Mesenchymal stem cell (in vitro differentiated cells and primary cell): ENCODE data around the gene CENPN.

ENCODE experiments used
- DNase-seq: peaks from one replicate; pipeline ENCODE4 v3.0.0-alpha.2; 2013
- H2AFZ ChIP-seq: one replicate; pipeline ENCODE4 v1.6.1; 2013; ENCODE audit warnings: low read depth, mild to moderate bottlenecking, control low read depth, inconsistent platforms, low read length, moderate library complexity
- H2AK5ac ChIP-seq: 2 replicates; pipeline ENCODE4 v1.6.1; 2013; ENCODE audit warnings: low read length, moderate library complexity, mild to moderate bottlenecking, inconsistent platforms; ENCODE audit not compliant: severe bottlenecking
- H2BK120ac ChIP-seq: one replicate; pipeline ENCODE4 v1.6.1; 2013; ENCODE audit warnings: low read depth, mild to moderate bottlenecking, inconsistent platforms, low read length, moderate library complexity
- H2BK12ac ChIP-seq, 2 experiments: one replicate each; pipeline ENCODE4 v1.6.1; 2013; ENCODE audit warnings: inconsistent platforms in 2 of 2, low read length in 2 of 2, mild to moderate bottlenecking in 2 of 2, moderate library complexity in 2 of 2, control low read depth in 1 of 2
- H2BK15ac ChIP-seq: one replicate; pipeline ENCODE4 v1.6.1; 2013; ENCODE audit warnings: mild to moderate bottlenecking, low read depth, inconsistent platforms; ENCODE audit not compliant: poor library complexity, severe bottlenecking
- H2BK5ac ChIP-seq: 2 replicates; pipeline ENCODE4 v1.6.1; 2013; ENCODE audit warnings: low read depth, mild to moderate bottlenecking, low read length, control low read depth, inconsistent platforms; ENCODE audit not compliant: poor library complexity, severe bottlenecking
- H3K14ac ChIP-seq, 2 experiments: one replicate each; pipeline ENCODE4 v1.6.1; 2013; ENCODE audit warnings: inconsistent platforms in 2 of 2, low read length in 2 of 2, control low read depth in 1 of 2, mild to moderate bottlenecking in 1 of 2, moderate library complexity in 1 of 2
- H3K18ac ChIP-seq, 2 experiments: one replicate each; pipeline ENCODE4 v1.6.1; 2013; ENCODE audit warnings: inconsistent platforms in 2 of 2, low read length in 2 of 2, control low read depth in 1 of 2, low read depth in 1 of 2, mild to moderate bottlenecking in 1 of 2
- H3K23ac ChIP-seq, 2 experiments: one replicate each; pipeline ENCODE4 v1.6.1; 2013; ENCODE audit warnings: inconsistent platforms in 2 of 2, low read length in 2 of 2, mild to moderate bottlenecking in 2 of 2, moderate library complexity in 2 of 2, control low read depth in 1 of 2
- H3K27ac ChIP-seq: 2 replicates; pipeline ENCODE4 v1.5.1; 2013; ENCODE audit warnings: mild to moderate bottlenecking, moderate library complexity, low read length, control low read depth, inconsistent platforms; ENCODE audit not compliant: poor library complexity, severe bottlenecking
- H3K27me3 ChIP-seq, 2 experiments: 2 replicates each; pipeline versions ENCODE4 v1.6.1 to v1.7.0; 2013; ENCODE audit warnings: low read length in 2 of 2, mild to moderate bottlenecking in 2 of 2, moderate library complexity in 2 of 2, control low read depth in 1 of 2, inconsistent platforms in 1 of 2; ENCODE audit not compliant: control insufficient read depth in 1 of 2, insufficient read depth in 1 of 2
- H3K36me3 ChIP-seq, 2 experiments: 2 replicates each; pipeline versions ENCODE4 v1.6.1 to v1.7.0; 2013; ENCODE audit warnings: low read length in 2 of 2, control low read depth in 1 of 2, inconsistent platforms in 1 of 2, low read depth in 1 of 2, mild to moderate bottlenecking in 1 of 2; ENCODE audit not compliant: insufficient read depth in 2 of 2, control insufficient read depth in 1 of 2
- H3K4ac ChIP-seq, 2 experiments: one replicate each; pipeline ENCODE4 v1.6.1; 2013; ENCODE audit warnings: inconsistent platforms in 2 of 2, low read length in 2 of 2, mild to moderate bottlenecking in 2 of 2, moderate library complexity in 2 of 2, control low read depth in 1 of 2, low read depth in 1 of 2
- H3K4me1 ChIP-seq: 2 replicates; pipeline ENCODE4 v1.6.1; 2013; ENCODE audit warnings: low read depth, low read length, control low read depth; ENCODE audit not compliant: control insufficient read depth, insufficient read depth
- H3K4me2 ChIP-seq: 2 replicates; pipeline ENCODE4 v1.6.1; 2013; ENCODE audit warnings: low read length, mild to moderate bottlenecking, inconsistent platforms; ENCODE audit not compliant: poor library complexity, severe bottlenecking
- H3K4me3 ChIP-seq, 2 experiments: 2 replicates each; pipeline versions ENCODE4 v1.5.1 to v1.7.0; 2013; ENCODE audit warnings: low read length in 2 of 2, mild to moderate bottlenecking in 2 of 2, control low read depth in 1 of 2, low read depth in 1 of 2; ENCODE audit not compliant: insufficient read depth in 1 of 2
- H3K79me1 ChIP-seq: replicated peaks from 2 replicates; pipeline ENCODE4 v1.6.1; 2013; ENCODE audit warnings: mild to moderate bottlenecking, control low read depth, low read length, inconsistent platforms; ENCODE audit not compliant: poor library complexity, severe bottlenecking
- H3K9ac ChIP-seq: 2 replicates; pipeline ENCODE4 v1.7.0; 2013; ENCODE audit warnings: mild to moderate bottlenecking, low read length, moderate library complexity
- H3K9me3 ChIP-seq: 2 replicates; pipeline ENCODE4 v1.7.0; 2013; ENCODE audit warnings: mild to moderate bottlenecking, low read length; ENCODE audit not compliant: control insufficient read depth
- H4K8ac ChIP-seq: one replicate; pipeline ENCODE4 v1.6.1; 2013; ENCODE audit warnings: inconsistent platforms, mild to moderate bottlenecking, low read length, moderate library complexity
- H4K91ac ChIP-seq: one replicate; pipeline ENCODE4 v1.6.1; 2013; ENCODE audit warnings: mild to moderate bottlenecking, low read length, inconsistent platforms
- WGBS: methylation state at CpG from one replicate; pipeline ENCODE4 v1.1.7; 2013; ENCODE audit warnings: mixed read lengths; 5-methylcytosine and 5-hydroxymethylcytosine counted together

Gene CENPN

GRCh38 chr16:81041696-81042095, 34.7 kb downstream of the CENPN start:
- no peak for DNase-seq
- peaks cover 26% of the 10 kb centered on the region for H3K79me1 ChIP-seq
- no peak overlapping the region for H2BK120ac ChIP-seq
- H3K4me3 ChIP-seq, result no peak overlapping the region
- peaks cover 3% of the 10 kb centered on the region for H3K4me1 ChIP-seq
- no peaks in the 10 kb centered on the region for H3K9me3 ChIP-seq
- 98% methylated on average over 3 of the region's 4 CpGs for WGBS
- no peak overlapping the region for H2AFZ ChIP-seq
- no peak overlapping the region for H2BK12ac ChIP-seq
- no peak overlapping the region for H3K23ac ChIP-seq
- peaks cover 32 to 67% of the 10 kb centered on the region in 2 experiments for H3K36me3 ChIP-seq
- no peaks in the 10 kb centered on the region for H3K27me3 ChIP-seq
- no peak overlapping the region for H4K91ac ChIP-seq
- no peak overlapping the region for H3K14ac ChIP-seq
- H2BK5ac ChIP-seq, result no peak overlapping the region
- H3K18ac ChIP-seq, result no peak overlapping the region
- H2AK5ac ChIP-seq, result no peak overlapping the region
- no peak overlapping the region for H4K8ac ChIP-seq
- H3K4ac ChIP-seq, result no peak overlapping the region
- no peak overlapping the region for H2BK15ac ChIP-seq
- no peak overlapping the region for H3K27ac ChIP-seq
- H3K9ac ChIP-seq, result no peak overlapping the region
- no peak overlapping the region for H3K4me2 ChIP-seq

- Histone ChIP-seq H3K4ac (no peak overlapping the region), H3K27me3 (no peaks in the 10 kb centered on the region), H2BK15ac (no peak overlapping the region), H4K8ac (no peak overlapping the region), H3K4me1 (peaks cover 2% of the 10 kb centered on the region), H3K14ac (no peak overlapping the region), H3K4me2 (no peak overlapping the region), H3K9ac (no peak overlapping the region), H2AK5ac (no peak overlapping the region), H3K9me3 (peaks cover 2% of the 10 kb centered on the region), H3K4me3 (no peak overlapping the region), H3K79me1 (peaks cover 26% of the 10 kb centered on the region), H2BK5ac (no peak overlapping the region), H3K36me3 (peaks cover 32 to 67% of the 10 kb centered on the region in 2 experiments), H2BK120ac (no peak overlapping the region), H4K91ac (no peak overlapping the region), H2AFZ (no peak overlapping the region), H2BK12ac (no peak overlapping the region), H3K27ac (no peak overlapping the region), H3K18ac (no peak overlapping the region), H3K23ac (no peak overlapping the region)
- DNase-seq, result no peak
- 93% methylated on average over 1 of the region's 2 CpGs for WGBS
These were observed 35.8 kb downstream of the CENPN start for GRCh38 chr16:81042821-81043220.

GRCh38 chr16:81053761-81054160, 46.7 kb downstream of the CENPN start:
- Histone ChIP-seq H2AFZ (no peak overlapping the region), H3K4me1 (no peaks in the 10 kb centered on the region), H3K36me3 (no peaks in the 10 kb centered on the region), H3K18ac (no peak overlapping the region), H3K9ac (no peak overlapping the region), H3K23ac (no peak overlapping the region), H3K27ac (no peak overlapping the region), H4K8ac (no peak overlapping the region), H2BK12ac (no peak overlapping the region), H3K4me3 (no peak overlapping the region), H3K4ac (no peak overlapping the region), H3K14ac (no peak overlapping the region), H2BK120ac (no peak overlapping the region), H3K9me3 (peaks cover 17% of the 10 kb centered on the region), H2AK5ac (no peak overlapping the region), H2BK15ac (no peak overlapping the region), H2BK5ac (no peak overlapping the region), H3K79me1 (no peaks in the 10 kb centered on the region), H4K91ac (no peak overlapping the region), H3K4me2 (no peak overlapping the region), H3K27me3 (no peaks in the 10 kb centered on the region)
- DNase-seq, result no peak
- 90% methylated on average over 10 of the region's 11 CpGs for WGBS

- Histone ChIP-seq H3K9me3 (no peaks in the 10 kb centered on the region), H3K27me3 (no peaks in the 10 kb centered on the region), H3K36me3 (peaks cover 0 to 3% of the 10 kb centered on the region in 2 experiments), H2AK5ac (no peak overlapping the region), H2AFZ (no peak overlapping the region), H3K23ac (no peak overlapping the region), H3K79me1 (no peaks in the 10 kb centered on the region), H3K4me3 (no peak overlapping the region), H4K8ac (no peak overlapping the region), H3K18ac (no peak overlapping the region), H3K27ac (no peak overlapping the region), H2BK15ac (no peak overlapping the region), H3K4me2 (no peak overlapping the region), H3K4ac (no peak overlapping the region), H2BK5ac (no peak overlapping the region), H2BK12ac (no peak overlapping the region), H4K91ac (no peak overlapping the region), H3K4me1 (no peaks in the 10 kb centered on the region), H2BK120ac (no peak overlapping the region), H3K14ac (no peak overlapping the region), H3K9ac (no peak overlapping the region)
- no peak for DNase-seq
- 96% methylated on average over 14 of the region's 14 CpGs for WGBS
These were observed 53.7 kb downstream of the CENPN start for GRCh38 chr16:81060576-81061306.
